ENCODE results near the gene ZKSCAN4. TPM values are rescaled to one million over a fixed set of nuclear protein-coding genes. Genes with fewer than 3 reads are reported as not detected.

Gene ZKSCAN4
- total RNA-seq, 1 donor from 2014 or later, result 3.8 TPM

GRCh38 chr6:28235912-28236452, 16.1 kb downstream of the ZKSCAN4 start:
- intact Hi-C loops (cut with micrococcal nuclease), result no loop called here
- H3K4me1 Mint-ChIP-seq, result no peaks in the 10 kb centered on the region
- H3K36me3 Mint-ChIP-seq (ENCODE audit: low read depth), result peaks cover 31% of the 10 kb centered on the region
- no peak for DNase-seq
- H3K27ac Mint-ChIP-seq, result no peak overlapping the region
- no peak overlapping the region for H3K4me3 Mint-ChIP-seq
- H3K27me3 Mint-ChIP-seq, result no peaks in the 10 kb centered on the region
- peaks cover 9% of the 10 kb centered on the region for H3K9me3 Mint-ChIP-seq

- H3K27ac Mint-ChIP-seq, result no peak overlapping the region
- H3K4me3 Mint-ChIP-seq, result no peak overlapping the region
- H3K4me1 Mint-ChIP-seq, result peaks cover 6% of the 10 kb centered on the region
- peaks cover 48% of the 10 kb centered on the region for H3K36me3 Mint-ChIP-seq (ENCODE audit: low read depth)
- H3K27me3 Mint-ChIP-seq, result no peaks in the 10 kb centered on the region
- intact Hi-C loops (cut with micrococcal nuclease), result no loop called here
- H3K9me3 Mint-ChIP-seq, result peaks cover 6% of the 10 kb centered on the region
- DNase-seq, result no peak
Measured at GRCh38 chr6:28232785-28233184, 19.3 kb downstream of the ZKSCAN4 start.

GRCh38 chr6:28226460-28226859, 25.6 kb downstream of the ZKSCAN4 start:
- intact Hi-C loops (cut with micrococcal nuclease), result no loop called here
- no peak overlapping the region for H3K4me3 Mint-ChIP-seq
- no peak for DNase-seq
- H3K9me3 Mint-ChIP-seq, result peaks cover 3% of the 10 kb centered on the region
- peaks cover 29% of the 10 kb centered on the region for H3K36me3 Mint-ChIP-seq (ENCODE audit: low read depth)
- H3K4me1 Mint-ChIP-seq, result peaks cover 26% of the 10 kb centered on the region
- no peak overlapping the region for H3K27ac Mint-ChIP-seq
- peaks cover 28% of the 10 kb centered on the region for H3K27me3 Mint-ChIP-seq

- peaks cover 21% of the 10 kb centered on the region for H3K36me3 Mint-ChIP-seq (ENCODE audit: low read depth)
- DNase-seq, result peak; percentile 79
- H3K27me3 Mint-ChIP-seq, result peaks cover 37% of the 10 kb centered on the region
- H3K4me1 Mint-ChIP-seq, result peaks cover 26% of the 10 kb centered on the region
- peak within 1 kb of the TSS; percentile 89 for H3K4me3 Mint-ChIP-seq
- peak within 1 kb of the TSS; percentile 74 for H3K27ac Mint-ChIP-seq
- peaks cover 3% of the 10 kb centered on the region for H3K9me3 Mint-ChIP-seq
- intact Hi-C loops (cut with micrococcal nuclease), result no loop called here
Measured at GRCh38 chr6:28225056-28225834, 26.8 kb downstream of the ZKSCAN4 start, which contains the start of gene ZSCAN9. Gene ZSCAN9 (plus strand): TSS chr6:28225275. CDS start chr6:28227085, 1,810 bp downstream.

- Mint-ChIP-seq H3K4me1 (peaks cover 26% of the 10 kb centered on the region), H3K36me3 (ENCODE audit: low read depth) (peaks cover 18% of the 10 kb centered on the region), H3K4me3 (peak overlapping the region; percentile 89), H3K27ac (peak overlapping the region; percentile 62), H3K27me3 (peaks cover 44% of the 10 kb centered on the region), H3K9me3 (peaks cover 3% of the 10 kb centered on the region)
- DNase-seq, result no peak
- intact Hi-C loops (cut with micrococcal nuclease), result loop anchor here (5.0 kb wide), 2 partner anchors 87 to 113 kb away; partner anchors contain the start of gene ZSCAN31
Measured at GRCh38 chr6:28224131-28225055, 27.7 kb downstream of the ZKSCAN4 start.

GRCh38 chr6:28220257-28221133, 31.6 kb downstream of the ZKSCAN4 start:
- Mint-ChIP-seq H3K27me3 (peaks cover 65% of the 10 kb centered on the region), H3K4me1 (peaks cover 16% of the 10 kb centered on the region), H3K36me3 (ENCODE audit: low read depth) (no peaks in the 10 kb centered on the region), H3K4me3 (no peak overlapping the region), H3K9me3 (peaks cover 3% of the 10 kb centered on the region), H3K27ac (no peak overlapping the region)
- intact Hi-C loops (cut with micrococcal nuclease), result loop anchor here (5.0 kb wide), 2 partner anchors 83 to 117 kb away; partner anchors contain the start of gene ZSCAN31
- DNase-seq, result no peak

GRCh38 chr6:28218312-28219248, 33.5 kb downstream of the ZKSCAN4 start:
- Mint-ChIP-seq H3K4me3 (peak overlapping the region; percentile 82), H3K27me3 (peaks cover 67% of the 10 kb centered on the region), H3K27ac (no peak overlapping the region), H3K36me3 (ENCODE audit: low read depth) (no peaks in the 10 kb centered on the region), H3K9me3 (peaks cover 3% of the 10 kb centered on the region), H3K4me1 (peaks cover 10% of the 10 kb centered on the region)
- intact Hi-C loops (cut with micrococcal nuclease), result loop anchor here (5.0 to 10.0 kb wide), 3 partner anchors 34 to 369 kb away; partner anchors contain the start of gene ZKSCAN4
- DNase-seq, result peak; percentile 68

GRCh38 chr6:28217890-28218289, 34.2 kb downstream of the ZKSCAN4 start:
- peak overlapping the region; percentile 53 for H3K4me3 Mint-ChIP-seq
- peaks cover 67% of the 10 kb centered on the region for H3K27me3 Mint-ChIP-seq
- H3K9me3 Mint-ChIP-seq, result peaks cover 3% of the 10 kb centered on the region
- peaks cover 8% of the 10 kb centered on the region for H3K4me1 Mint-ChIP-seq
- no peak for DNase-seq
- intact Hi-C loops (cut with micrococcal nuclease), result loop anchor here (5.0 to 10.0 kb wide), 3 partner anchors 34 to 369 kb away; partner anchors contain the start of gene ZKSCAN4
- H3K36me3 Mint-ChIP-seq (ENCODE audit: low read depth), result no peaks in the 10 kb centered on the region
- H3K27ac Mint-ChIP-seq, result no peak overlapping the region

GRCh38 chr6:28215425-28215824, 36.6 kb downstream of the ZKSCAN4 start:
- no peaks in the 10 kb centered on the region for H3K36me3 Mint-ChIP-seq (ENCODE audit: low read depth)
- no peak overlapping the region for H3K4me3 Mint-ChIP-seq
- H3K27ac Mint-ChIP-seq, result no peak overlapping the region
- intact Hi-C loops (cut with micrococcal nuclease), result loop anchor here (5.0 to 10.0 kb wide), 3 partner anchors 37 to 372 kb away; partner anchors contain the start of gene ZKSCAN4
- peaks cover 70% of the 10 kb centered on the region for H3K27me3 Mint-ChIP-seq
- H3K9me3 Mint-ChIP-seq, result no peaks in the 10 kb centered on the region
- peaks cover 17% of the 10 kb centered on the region for H3K4me1 Mint-ChIP-seq
- DNase-seq, result no peak

- Mint-ChIP-seq H3K36me3 (ENCODE audit: low read depth) (no peaks in the 10 kb centered on the region), H3K27me3 (peaks cover 76% of the 10 kb centered on the region), H3K9me3 (peaks cover 6% of the 10 kb centered on the region), H3K4me1 (peaks cover 17% of the 10 kb centered on the region), H3K4me3 (peak overlapping the region; percentile 84), H3K27ac (no peak overlapping the region)
- intact Hi-C loops (cut with micrococcal nuclease), result loop anchor here (5.0 to 10.0 kb wide), 2 partner anchors 71 to 308 kb away; partner anchors contain the start of gene ZKSCAN8
- no peak for DNase-seq
Measured at GRCh38 chr6:28213213-28213523, 38.9 kb downstream of the ZKSCAN4 start.

GRCh38 chr6:28212510-28213212, 39.4 kb downstream of the ZKSCAN4 start:
- Mint-ChIP-seq H3K27ac (peak overlapping the region; percentile 39), H3K4me3 (peak overlapping the region; percentile 84), H3K9me3 (peaks cover 6% of the 10 kb centered on the region), H3K4me1 (peaks cover 22% of the 10 kb centered on the region), H3K27me3 (peaks cover 79% of the 10 kb centered on the region), H3K36me3 (ENCODE audit: low read depth) (no peaks in the 10 kb centered on the region)
- intact Hi-C loops (cut with micrococcal nuclease), result loop anchor here (5.0 to 10.0 kb wide), 2 partner anchors 70 to 308 kb away; partner anchors contain the start of gene ZKSCAN8
- DNase-seq, result peak; percentile 78
